Activated naive CD4-positive, alpha-beta T cell treated with anti-CD3 and anti-CD28 coated beads, Interleukin-2, amount 50 U/mL, for 16 hours (primary cell): ENCODE data around the gene TUBB6.
A peak's percentile ranks its signal among the peaks of the same experiment; 100 is the strongest.

ENCODE experiments used
- DNase-seq: peaks from one replicate; pipeline ENCODE4 v3.0.0-alpha.2; 2020

Gene TUBB6

DNA sequence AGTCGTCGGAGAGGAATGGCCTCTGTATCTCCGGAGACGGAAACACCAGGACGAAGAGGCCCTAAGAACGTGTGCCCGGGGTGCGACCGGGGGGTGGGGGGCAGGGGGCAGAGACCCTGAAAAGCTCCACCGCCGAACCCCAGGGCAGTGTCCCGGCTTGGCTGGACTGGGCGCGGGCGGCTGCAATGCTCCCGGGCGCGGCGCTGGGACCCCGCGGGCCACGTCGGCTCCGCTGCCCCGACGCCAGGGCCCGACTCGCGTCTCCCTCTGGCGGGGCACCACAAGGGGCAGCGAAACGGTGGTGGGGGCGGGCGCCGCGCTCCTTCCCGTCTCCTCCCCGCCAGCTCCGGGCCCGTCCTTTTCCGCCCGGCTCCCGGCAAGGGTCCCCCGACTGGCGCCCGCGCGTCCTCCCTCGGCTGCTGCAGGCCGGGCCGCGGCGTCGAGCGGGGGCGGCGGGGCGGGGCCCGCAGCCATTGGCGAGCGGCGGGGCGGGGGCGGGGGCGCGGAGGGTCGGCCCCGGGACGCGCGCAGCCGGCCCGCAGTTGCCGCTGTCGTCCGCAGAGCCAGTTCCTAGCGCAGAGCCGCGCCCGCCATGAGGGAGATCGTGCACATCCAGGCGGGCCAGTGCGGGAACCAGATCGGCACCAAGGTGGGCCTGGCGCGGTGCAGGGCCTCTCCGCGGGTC is at the start of gene TUBB6:
TUBB6 (plus strand) TSS at position 541 of the 685 bp plus-strand sequence; CDS start at position 593, 52 bp downstream.
- no peak for DNase-seq

DNA sequence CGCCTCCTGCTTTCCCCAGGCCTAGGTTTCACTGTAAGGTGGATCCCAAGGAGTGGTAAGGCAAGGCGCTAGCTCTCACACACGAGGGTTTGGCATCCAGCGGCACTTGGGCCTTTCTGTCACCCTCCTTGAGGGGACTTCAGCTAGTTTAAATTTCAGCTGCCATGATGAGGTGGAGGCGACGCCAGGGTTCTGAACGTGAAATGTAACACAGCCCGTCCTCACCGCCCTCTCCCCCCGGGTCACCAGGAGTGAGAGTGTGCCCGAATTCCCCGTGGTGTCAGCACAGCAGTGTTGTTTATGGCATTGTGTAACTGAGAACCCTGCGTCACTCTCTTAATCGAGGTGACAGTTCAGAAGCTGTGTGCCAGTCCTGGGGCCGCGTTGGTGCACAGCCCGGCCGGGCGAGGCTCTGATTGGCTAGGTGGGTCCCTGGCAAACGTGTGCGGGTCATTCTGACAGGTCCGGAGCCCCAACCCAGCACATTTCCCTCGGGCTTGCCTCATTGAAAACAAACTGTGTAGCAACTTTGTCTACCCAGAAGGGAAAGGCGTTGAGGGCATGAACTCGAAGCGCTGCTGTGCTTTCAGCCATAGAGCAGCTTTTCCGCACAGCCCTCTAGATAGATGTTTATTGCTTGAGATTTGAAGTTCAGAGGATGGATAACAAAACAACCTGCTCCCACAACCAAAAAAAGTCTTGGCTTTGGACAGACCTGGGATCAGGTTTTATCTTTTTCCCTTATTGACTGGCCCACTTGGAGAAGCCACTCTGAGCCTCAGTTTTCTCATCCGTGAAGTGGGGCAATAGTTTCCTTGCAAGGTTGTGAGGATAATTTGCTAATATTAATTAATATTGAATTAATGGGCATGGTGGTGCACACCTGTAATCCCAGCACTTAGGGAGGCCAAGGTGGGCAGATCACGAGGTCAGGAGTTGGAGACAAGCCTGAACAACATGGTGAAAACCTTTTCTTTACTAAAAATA is 49.0 kb upstream of the TUBB6 start:
- no peak for DNase-seq

DNA sequence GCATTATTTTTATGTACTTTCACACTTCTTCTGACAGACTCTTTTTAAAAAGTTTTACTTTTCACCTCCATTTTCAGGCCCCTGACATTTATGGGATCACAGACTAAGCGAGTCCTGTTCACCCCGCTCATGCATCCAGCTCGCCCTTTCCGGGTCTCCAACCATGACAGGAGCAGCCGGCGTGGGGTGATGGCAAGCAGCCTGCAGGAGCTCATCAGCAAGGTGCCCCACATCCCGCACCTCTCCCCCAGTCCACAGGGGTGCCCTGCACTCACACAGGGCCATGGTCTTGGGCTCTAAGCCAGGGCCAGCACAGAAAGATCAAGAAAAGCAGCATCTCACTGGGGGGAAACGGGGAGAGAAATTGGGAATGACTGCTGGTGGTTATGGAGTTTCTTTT is 45.3 kb upstream of the TUBB6 start:
- no peak for DNase-seq

DNA sequence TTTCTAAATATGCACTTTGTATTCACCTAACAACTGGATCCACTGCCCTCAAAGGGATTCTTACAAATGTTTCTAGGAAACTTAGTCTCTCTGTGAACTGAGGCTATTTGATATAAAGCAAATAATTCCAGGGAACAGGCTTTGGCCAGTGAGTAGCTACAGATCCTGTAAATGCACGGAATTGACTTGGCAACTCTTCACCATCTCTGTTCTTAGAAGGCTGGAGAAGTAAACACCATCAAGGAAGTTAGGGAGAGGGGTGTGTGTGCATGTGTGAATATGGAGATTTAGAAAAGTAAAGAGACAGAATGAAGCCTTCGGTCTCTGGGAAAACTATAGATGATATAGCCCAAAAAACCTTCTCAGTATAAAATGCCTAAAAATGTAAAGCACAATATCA is 43.2 kb upstream of the TUBB6 start:
- no peak for DNase-seq

DNA sequence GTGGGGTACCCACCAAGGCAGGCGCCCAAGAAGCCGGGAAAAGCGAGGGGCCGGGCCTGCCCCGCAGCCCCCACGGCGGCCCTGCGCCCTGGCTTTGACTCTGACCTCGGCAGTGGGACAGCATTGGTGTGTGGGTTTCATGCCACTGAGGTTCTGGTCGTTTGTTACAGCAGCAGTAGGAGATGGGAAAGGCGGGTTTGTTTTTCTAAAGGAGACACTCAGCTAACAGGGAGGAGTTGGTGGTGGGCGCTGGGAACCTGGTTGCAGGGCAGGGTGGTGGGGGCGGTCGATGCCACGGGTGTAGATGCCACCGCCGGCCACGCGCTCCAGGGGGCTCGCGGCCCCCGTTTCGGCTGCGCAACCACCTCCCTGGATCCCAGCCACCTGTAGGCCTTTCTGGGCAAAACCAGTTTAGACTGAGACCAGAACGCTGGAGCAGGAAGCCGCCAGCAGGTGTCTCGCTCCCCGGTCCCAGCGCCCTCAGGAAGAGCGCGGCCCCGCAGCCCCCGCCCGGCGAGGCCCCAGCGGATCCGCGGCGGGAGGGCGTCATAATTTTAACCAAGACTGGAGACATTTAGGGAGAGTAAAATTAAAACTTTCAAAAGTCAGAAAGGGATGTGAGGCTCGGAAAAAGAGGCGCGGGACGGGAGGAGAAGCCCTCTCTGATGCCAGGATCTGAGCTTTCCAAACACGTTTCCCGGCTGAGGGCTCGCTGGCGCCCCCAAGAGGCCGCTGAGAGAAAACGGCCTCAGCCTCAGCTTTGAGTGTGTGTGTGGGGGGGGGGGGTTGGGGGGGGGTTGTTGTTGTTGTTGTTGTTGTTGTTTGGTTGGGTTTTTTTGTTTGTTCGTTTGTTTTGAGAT is 36.4 kb upstream of the TUBB6 start:
- DNase-seq = peak; percentile 63

DNA sequence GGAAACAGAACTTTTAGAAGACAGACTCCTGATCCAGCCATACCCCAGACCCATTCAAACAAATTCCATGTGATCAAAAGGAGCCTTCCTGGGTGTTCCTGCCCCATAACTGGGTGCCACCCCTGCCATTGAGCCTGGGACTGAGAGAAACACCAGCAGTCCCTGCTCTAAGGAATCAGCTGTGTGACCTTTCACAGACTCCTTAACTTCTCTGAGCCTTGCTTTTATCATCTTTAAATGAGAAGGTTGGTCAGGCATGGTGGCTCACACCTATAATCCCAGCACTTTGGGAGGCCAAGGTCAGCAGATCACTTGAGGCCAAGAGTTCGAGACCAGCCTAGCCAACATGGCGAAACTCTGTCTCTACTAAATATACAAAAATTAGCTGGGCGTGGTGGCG is 33.2 kb upstream of the TUBB6 start:
- DNase-seq = no peak

DNA sequence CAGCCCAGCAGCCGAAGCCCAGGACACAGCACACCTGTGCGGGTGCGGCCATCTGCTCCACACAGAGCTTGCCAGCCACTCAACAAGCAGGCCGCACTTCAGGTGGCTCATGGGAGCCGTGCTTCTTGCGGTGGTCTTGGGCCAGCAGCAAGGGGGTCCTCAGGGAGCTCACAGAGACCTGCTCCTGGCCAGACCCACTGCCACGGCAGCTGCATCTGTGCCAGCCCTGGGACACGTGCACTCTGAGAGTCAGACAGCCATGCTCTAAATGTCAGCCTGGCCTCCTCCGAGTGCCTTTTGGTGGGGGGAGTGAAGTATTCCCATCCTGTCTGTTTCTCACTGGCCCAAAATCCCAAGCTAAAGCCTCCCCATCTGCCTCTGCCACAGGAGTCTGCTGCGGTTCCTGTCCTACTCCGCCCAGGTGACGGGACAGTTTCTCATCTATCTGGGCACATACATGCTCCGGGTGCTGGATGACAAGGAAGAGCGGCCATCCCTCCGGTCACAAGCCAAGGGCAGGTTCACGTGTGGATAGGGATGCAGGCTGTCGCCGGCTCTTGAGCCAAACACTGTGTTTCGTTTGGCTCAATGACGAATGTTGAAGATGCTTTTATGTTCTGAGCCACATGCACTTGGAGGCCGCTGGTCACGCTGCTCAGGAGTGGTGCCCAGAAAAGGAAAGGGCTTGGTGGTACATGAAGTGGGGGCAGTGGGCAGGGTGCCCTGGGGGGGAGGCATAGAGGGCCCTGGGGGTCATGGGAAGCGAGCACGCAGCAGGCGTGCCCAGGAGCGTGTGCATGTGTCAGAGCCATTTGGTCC is 31.1 kb upstream of the TUBB6 start:
- no peak for DNase-seq

DNA sequence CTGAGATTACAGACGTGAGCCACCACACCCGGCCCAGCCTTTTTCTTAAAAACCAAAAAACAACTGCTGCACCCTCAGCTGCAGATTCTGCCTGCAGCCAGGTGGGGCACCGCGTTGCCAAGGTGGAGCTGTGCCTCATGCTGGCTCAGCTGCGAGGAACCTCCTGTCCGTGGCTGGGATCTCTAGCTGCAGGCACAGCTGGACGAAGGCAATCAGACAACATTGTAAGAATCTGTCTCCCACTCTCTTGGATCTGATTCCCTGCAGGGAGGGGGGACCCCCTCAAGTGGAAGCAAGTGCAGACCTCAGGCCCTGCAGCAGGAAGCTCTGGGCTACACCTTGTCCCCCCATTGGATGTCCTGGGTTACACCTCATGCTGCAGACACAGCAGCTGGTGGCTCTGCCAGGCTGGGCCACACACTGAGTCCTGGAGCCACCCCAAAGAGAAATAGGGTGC is 29.8 kb upstream of the TUBB6 start:
- no peak for DNase-seq

DNA sequence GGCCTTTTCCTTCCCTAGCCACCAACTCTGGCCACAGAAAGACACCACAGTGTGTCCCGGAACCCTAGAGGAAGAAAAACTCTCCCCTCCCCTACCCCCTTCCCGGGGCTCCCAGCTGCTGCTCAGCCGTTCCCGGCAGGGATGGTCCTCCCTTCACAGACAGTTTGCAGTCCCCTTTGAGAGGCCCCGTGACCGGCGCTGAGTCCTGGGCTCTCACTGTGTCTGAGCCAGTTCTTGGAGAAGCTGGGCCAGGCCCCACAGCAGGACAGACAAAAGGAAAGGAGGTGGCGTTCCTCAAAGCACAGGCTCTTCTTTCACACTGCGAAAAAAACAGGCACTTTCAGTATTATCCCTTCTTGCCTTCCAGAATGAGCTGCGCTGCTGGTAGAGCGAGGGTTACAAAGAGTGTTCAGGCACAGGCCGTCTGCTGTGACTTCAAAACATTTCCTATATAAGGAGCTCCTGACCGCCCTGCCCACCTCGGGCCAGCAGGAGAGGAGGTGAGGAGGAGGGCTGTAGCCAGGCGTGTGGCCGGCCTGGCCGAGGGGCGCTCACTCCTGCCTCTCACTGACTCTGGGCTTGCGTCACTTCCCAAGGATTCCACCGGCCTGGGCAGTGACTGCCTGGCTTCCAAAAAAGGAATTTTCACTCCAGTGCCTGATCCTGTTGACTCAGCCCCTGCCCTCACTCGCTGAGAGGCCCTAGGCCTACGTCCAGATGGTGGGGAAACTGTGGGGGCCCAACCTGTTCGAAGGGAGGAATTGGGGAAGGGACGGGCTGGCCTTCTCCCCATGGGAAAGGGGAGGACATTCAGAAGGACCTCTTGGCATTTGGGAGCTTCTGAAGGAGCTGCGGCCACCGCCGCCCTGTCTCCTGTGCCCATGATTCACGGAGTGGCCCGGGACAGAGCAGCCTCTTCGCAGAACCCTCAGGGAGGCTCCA is 29.0 kb upstream of the TUBB6 start:
- no peak for DNase-seq

DNA sequence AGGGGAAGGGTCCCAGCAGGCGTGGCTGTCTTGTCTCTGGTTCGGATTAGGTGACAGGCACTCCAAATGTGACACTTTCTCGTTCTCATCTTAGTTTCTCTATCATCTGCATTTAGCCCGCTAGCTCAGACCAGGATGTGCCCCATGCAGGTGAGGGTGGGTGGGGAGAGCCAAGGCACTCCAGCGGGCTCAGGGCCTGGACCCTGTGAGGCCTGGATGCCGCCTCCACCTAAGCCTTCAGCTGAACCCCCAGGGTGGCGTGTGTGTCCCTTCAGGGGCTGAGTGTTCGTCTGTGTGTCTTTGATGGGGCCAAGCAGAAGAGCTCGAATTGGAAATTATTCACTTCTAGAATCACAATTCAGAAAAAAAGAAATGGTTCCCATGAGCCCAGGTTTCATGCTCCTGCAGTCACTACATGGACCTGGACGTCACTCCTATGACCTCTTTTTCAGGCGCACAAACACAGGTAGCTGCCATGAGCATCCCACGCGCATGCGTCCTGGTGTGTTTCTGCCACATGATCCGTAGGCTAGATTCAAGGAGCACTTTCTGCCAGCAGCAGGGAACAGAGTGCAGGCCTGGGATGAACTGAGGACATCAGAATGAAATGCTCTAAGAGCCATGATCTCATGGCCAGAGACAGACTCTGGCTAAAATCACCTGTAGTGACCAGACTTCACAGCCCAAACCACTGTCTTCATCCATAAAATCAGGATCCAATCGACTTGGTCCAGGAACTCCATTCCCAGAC is 28.1 kb upstream of the TUBB6 start:
- no peak for DNase-seq

DNA sequence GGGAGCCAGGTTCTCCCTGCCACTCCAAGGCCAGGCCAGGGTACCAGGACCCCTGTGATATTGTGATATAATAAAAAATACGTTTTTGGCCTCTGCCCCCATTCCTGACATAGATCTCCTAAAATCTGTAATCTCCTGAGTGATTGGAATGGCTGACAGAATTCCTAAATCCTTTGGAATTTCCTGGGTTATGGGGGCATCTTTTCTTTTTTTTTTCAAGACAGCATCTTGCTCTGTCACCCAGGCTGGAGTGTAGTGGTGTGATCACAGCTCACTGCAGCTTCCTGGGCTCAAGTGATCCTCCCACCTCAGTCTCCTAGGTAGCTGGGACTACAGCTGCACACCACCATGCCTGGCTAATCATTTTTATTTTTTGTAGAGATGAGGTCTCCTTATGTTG is 26.2 kb upstream of the TUBB6 start:
- DNase-seq = no peak

DNA sequence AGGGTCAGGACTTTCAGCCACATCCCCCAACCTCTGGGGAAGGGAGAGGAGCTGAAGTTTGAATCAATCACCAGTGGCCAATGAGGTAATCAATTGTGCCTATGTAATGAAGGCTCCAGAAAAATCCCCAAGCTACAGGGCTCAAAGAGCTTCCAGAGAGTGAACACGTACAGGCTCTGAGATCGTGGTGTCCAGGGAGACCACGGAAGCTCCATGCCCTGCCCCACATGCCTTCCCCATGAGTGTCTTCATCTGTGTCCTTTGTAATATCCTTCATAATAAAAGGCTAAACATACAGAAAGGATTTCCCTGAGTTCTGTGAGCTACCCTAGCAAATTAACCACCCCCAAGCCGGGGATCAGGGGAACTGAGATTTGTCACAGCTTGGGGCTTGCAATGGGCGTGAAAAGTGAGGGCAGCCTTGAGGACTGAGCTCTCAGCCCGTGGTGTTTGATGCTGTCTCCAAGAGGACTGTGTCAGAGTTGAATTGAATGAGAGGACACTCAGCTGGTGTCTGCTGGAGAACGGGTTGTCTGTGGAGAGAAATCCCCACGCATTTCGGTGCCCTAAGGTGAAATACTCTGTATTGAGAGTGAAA is 25.5 kb upstream of the TUBB6 start:
- DNase-seq = no peak

DNA sequence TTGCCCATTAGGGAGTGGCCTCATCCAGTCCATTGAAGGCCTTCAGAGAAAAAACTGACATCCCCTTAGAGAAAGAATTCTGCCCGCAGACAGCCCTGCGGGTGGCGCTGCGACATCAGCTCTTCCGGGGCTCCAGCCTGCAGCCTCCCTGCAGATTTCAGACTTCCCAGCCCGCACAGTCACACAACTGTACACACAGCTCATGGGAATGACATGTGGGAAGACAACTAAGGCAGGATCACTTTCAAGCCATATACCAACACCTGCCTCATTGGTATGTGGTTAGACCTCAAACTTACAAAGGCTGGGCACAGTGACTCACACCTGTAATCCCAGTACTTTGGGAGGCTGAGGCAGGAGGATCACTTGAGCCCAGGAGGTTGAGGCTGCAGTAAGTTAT is 24.8 kb upstream of the TUBB6 start:
- no peak for DNase-seq

DNA sequence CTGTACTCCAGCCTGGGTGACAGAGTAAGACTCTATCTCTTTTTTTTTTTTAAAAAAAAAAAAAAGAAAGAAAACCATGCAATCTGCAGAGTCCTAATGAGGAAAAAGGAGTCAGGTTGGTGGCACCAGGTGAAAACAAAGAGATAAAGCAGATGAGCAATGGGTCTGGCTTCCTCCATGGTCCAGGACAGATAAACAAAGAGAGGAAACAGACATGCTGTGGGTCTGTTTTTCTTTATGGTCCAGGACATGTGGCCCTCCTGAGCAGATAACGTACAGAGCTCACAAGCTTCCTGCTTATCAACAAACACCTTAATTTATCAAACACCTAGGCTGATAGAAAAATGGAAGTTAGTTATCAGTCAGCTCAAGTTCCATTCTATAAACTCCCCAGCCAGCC is 24.4 kb upstream of the TUBB6 start:
- no peak for DNase-seq

DNA sequence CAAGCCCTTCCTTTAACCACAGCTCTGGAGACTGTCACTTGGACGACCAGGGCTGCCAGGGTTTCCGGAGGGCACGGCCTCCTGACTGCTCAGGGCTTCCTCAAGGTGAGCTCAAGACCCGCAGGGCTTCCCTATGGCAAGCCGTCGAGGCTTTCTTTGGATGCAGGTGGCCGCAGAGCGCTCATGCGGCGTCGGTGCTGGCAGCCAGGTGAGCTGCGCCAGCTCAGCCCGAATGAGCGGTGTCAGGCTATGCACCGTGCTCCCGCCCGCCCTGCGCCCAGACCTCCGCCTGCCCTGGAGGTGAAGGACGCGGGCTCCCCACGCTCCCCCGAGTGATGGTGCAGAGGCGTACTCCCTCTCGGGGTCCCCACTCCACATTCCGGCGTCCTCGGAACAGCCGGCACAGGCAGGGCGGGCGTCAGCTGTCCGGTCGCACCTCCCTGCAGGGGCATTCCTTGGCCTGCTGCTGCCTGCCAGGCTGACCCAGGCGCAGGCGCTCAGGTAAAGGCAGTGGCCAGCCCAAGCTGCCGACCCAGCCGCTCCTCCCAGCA is 20.8 kb upstream of the TUBB6 start:
- DNase-seq = no peak

DNA sequence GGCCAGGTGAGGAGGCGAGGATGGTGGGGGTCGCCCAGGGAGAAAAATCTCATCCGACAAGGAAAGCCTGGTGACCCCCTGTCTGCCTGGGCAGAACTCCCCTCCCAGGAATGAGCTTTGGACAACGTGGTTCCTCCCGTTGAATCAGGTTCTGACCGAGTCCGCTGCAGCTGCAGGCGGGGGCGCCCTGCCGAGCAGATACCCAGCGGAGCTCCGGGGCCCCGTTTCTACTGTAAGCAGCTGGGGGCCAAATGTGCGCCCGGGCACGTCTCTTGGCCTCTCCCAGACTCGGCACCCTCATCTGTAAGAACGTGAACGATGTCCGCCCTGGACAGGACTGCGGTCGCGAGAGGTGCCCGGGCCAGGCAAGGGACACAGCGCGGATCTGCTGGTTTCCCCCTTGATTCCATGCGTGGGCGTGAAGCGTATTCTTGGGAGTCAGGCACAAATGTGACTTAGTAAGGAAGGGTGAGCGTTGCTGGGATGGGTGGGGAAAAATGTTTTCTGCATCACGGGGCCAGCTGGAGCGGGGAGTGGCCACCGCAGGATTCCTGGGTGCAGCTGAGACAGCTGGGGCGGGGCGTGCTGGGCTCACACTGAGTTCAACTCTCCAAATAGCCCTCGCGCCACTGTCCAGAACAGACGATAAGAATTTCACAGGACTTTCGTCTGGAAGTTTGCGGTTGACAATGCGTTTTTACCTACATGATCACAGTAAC is 20.2 kb upstream of the TUBB6 start:
- DNase-seq = no peak

DNA sequence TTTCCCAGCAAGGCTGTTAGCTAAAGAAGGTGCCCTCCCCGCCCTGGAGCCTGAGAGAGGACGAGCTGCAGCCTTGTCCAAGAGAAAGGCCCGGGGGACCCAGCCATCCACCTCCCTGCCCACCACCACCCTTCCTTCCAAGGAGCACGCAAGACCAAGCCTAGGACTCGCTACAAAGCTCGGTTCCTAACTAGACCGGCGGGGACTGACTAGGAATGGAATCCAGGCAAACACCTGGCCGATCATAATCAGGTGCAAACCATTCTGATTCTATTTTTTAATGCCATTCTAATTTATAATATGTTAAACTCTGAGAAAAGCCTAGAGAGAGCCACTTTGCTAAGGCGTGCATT is 19.7 kb upstream of the TUBB6 start:
- DNase-seq = no peak

DNA sequence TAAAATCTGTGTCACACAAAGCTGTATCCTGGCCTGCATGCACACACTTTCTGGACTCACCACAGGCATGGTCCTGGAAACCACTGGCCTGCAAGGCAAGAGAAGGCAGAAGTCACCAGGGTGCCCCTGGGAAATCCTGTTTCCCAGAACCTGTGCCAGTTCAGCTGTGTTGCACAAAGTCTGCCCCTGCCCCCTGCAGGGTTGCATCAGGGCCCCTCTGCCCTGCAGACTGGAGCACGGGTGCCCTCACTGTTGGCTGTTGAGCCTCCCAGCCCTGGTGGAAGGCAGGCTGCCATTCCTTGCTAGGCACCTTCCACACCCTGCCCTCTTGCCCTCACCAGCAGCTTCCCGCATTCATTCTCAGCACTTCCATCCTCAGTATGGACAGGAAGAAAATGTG is 18.0 kb upstream of the TUBB6 start:
- DNase-seq = no peak

DNA sequence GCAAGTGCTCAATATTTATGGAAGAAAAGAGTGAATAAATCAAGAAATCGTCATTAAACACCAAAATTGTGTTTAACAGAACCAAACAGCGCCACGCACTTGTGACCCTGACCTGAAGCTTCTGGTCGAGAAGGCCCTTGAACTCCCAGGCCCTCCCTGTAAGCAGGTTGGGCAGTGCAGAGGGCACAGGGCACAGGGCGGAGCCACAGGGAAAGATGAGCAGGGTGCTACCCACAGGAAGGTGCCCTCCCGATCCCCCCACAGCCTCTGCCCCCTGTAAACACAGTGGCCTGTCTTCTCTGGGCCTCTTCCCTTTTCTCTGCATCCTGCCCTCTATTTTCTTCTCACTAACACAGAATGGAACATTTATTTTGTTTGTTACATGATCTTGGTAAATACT is 16.9 kb upstream of the TUBB6 start:
- no peak for DNase-seq
